ENCODE data around the gene WDR5B.

Gene WDR5B

GRCh38 chr3:122410639-122411038, 5.2 kb downstream of the WDR5B start:
- H4K8ac ChIP-seq (ENCODE audit: low read length) = no peak overlapping the region
- H3K36me3 ChIP-seq (ENCODE audit: control insufficient read depth in 1 of 2, insufficient read depth in 2 of 2, low read depth in 1 of 2, low read length in 2 of 2) = peaks cover 13 to 77% of the 10 kb centered on the region in 2 experiments
- H3K4me2 ChIP-seq (ENCODE audit: low read length, poor library complexity, severe bottlenecking) = no peak overlapping the region
- H2BK12ac ChIP-seq (ENCODE audit: low read length in 2 of 2) = no peak overlapping the region
- H2BK120ac ChIP-seq (ENCODE audit: low read depth, low read length) = no peak overlapping the region
- no peak overlapping the region for H3K9ac ChIP-seq (ENCODE audit: low read length)
- peaks cover 1% of the 10 kb centered on the region for H3K4me1 ChIP-seq (ENCODE audit: control insufficient read depth, insufficient read depth, low read depth, low read length)
- no peak overlapping the region for H3K14ac ChIP-seq (ENCODE audit: low read length in 2 of 2)
- H4K91ac ChIP-seq (ENCODE audit: low read length) = no peak overlapping the region
- H3K4ac ChIP-seq (ENCODE audit: low read depth in 1 of 2, low read length in 2 of 2) = no peak overlapping the region
- H3K18ac ChIP-seq (ENCODE audit: low read depth in 1 of 2, low read length in 2 of 2) = no peak overlapping the region
- H2BK15ac ChIP-seq (ENCODE audit: low read depth, poor library complexity, severe bottlenecking) = no peak overlapping the region
- H3K79me1 ChIP-seq (replicated peaks; ENCODE audit: low read length, poor library complexity, severe bottlenecking) = peaks cover 17% of the 10 kb centered on the region
- no peak overlapping the region for H2AK5ac ChIP-seq (ENCODE audit: low read length, severe bottlenecking)
- H3K27ac ChIP-seq (ENCODE audit: low read length, poor library complexity, severe bottlenecking) = no peak overlapping the region
- H3K27me3 ChIP-seq (ENCODE audit: control insufficient read depth in 1 of 2, insufficient read depth in 1 of 2, low read length in 2 of 2) = no peaks in the 10 kb centered on the region
- no peak overlapping the region for H2BK5ac ChIP-seq (ENCODE audit: low read depth, low read length, poor library complexity, severe bottlenecking)
- no peak for DNase-seq
- H3K9me3 ChIP-seq (ENCODE audit: control insufficient read depth, low read length) = no peaks in the 10 kb centered on the region
- no peak overlapping the region for H3K23ac ChIP-seq (ENCODE audit: low read length in 2 of 2)
- no peak overlapping the region for H3K4me3 ChIP-seq (ENCODE audit: insufficient read depth in 1 of 2, low read depth in 1 of 2, low read length in 2 of 2)
- no peak overlapping the region for H2AFZ ChIP-seq (ENCODE audit: low read depth, low read length)
- WGBS = 99% methylated on average over 5 of the region's 6 CpGs

DNA sequence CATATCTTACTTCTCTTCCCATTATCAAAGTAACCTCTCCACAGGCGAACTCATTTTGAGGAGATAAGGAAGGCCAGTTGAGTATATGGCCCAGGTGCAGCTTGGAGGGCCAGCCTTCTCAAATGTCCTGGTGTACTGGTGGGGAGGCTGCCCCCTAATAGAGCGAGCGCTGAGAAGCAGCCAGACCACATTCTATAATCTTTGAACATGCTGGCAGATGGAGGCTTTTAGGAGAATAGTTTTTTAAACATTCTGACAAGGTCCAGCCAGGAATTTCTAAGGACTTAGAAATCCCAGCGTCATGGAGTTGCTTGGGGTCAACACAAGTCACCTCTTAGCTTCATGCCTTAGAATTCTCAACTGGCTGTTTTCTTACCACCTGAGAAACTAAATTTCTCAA, 5.8 kb downstream of the WDR5B start:
- no peak overlapping the region for H3K14ac ChIP-seq (ENCODE audit: low read length in 2 of 2)
- no peak overlapping the region for H3K18ac ChIP-seq (ENCODE audit: low read depth in 1 of 2, low read length in 2 of 2)
- H2BK120ac ChIP-seq (ENCODE audit: low read depth, low read length) = no peak overlapping the region
- WGBS = 97% methylated on average over 3 of the region's 4 CpGs
- no peak overlapping the region for H3K4me3 ChIP-seq (ENCODE audit: insufficient read depth in 1 of 2, low read depth in 1 of 2, low read length in 2 of 2)
- no peak overlapping the region for H2AFZ ChIP-seq (ENCODE audit: low read depth, low read length)
- H3K27me3 ChIP-seq (ENCODE audit: control insufficient read depth in 1 of 2, insufficient read depth in 1 of 2, low read length in 2 of 2) = no peaks in the 10 kb centered on the region
- peaks cover 13 to 82% of the 10 kb centered on the region in 2 experiments for H3K36me3 ChIP-seq (ENCODE audit: control insufficient read depth in 1 of 2, insufficient read depth in 2 of 2, low read depth in 1 of 2, low read length in 2 of 2)
- H3K4ac ChIP-seq (ENCODE audit: low read depth in 1 of 2, low read length in 2 of 2) = no peak overlapping the region
- H3K4me1 ChIP-seq (ENCODE audit: control insufficient read depth, insufficient read depth, low read depth, low read length) = no peaks in the 10 kb centered on the region
- H2BK15ac ChIP-seq (ENCODE audit: low read depth, poor library complexity, severe bottlenecking) = no peak overlapping the region
- no peak overlapping the region for H2BK5ac ChIP-seq (ENCODE audit: low read depth, low read length, poor library complexity, severe bottlenecking)
- H3K23ac ChIP-seq (ENCODE audit: low read length in 2 of 2) = no peak overlapping the region
- H3K9ac ChIP-seq (ENCODE audit: low read length) = no peak overlapping the region
- H3K27ac ChIP-seq (ENCODE audit: low read length, poor library complexity, severe bottlenecking) = no peak overlapping the region
- H3K9me3 ChIP-seq (ENCODE audit: control insufficient read depth, low read length) = no peaks in the 10 kb centered on the region
- H3K79me1 ChIP-seq (replicated peaks; ENCODE audit: low read length, poor library complexity, severe bottlenecking) = peaks cover 13% of the 10 kb centered on the region
- H2BK12ac ChIP-seq (ENCODE audit: low read length in 2 of 2) = no peak overlapping the region
- no peak for DNase-seq
- no peak overlapping the region for H2AK5ac ChIP-seq (ENCODE audit: low read length, severe bottlenecking)
- H4K8ac ChIP-seq (ENCODE audit: low read length) = no peak overlapping the region
- no peak overlapping the region for H3K4me2 ChIP-seq (ENCODE audit: low read length, poor library complexity, severe bottlenecking)
- no peak overlapping the region for H4K91ac ChIP-seq (ENCODE audit: low read length)

DNA sequence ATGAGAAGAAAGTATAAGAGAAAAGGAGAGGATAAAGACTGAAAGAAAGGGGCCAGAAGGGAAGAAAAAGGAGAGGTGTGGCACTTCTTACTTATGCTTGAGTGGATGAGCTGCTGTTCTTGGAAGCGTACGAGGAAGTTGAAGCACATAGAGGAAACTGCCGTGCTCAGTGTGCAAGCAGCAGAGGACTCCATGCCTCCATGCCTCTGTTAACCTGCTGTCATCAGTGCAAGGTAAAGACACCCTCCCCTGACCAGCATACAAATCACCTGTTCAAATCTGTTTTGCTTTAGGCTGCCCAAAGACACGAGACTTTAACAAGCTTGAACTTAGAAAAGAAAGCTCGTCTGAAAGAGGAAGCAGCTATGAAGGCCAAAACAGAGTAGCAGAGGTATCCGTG, 6.4 kb downstream of the WDR5B start:
- H2AK5ac ChIP-seq (ENCODE audit: low read length, severe bottlenecking) = no peak overlapping the region
- H3K4me1 ChIP-seq (ENCODE audit: control insufficient read depth, insufficient read depth, low read depth, low read length) = no peaks in the 10 kb centered on the region
- no peak overlapping the region for H3K27ac ChIP-seq (ENCODE audit: low read length, poor library complexity, severe bottlenecking)
- no peak overlapping the region for H3K18ac ChIP-seq (ENCODE audit: low read depth in 1 of 2, low read length in 2 of 2)
- no peak overlapping the region for H2BK12ac ChIP-seq (ENCODE audit: low read length in 2 of 2)
- H2AFZ ChIP-seq (ENCODE audit: low read depth, low read length) = no peak overlapping the region
- DNase-seq = no peak
- H3K9me3 ChIP-seq (ENCODE audit: control insufficient read depth, low read length) = no peaks in the 10 kb centered on the region
- H2BK15ac ChIP-seq (ENCODE audit: low read depth, poor library complexity, severe bottlenecking) = no peak overlapping the region
- H3K27me3 ChIP-seq (ENCODE audit: control insufficient read depth in 1 of 2, insufficient read depth in 1 of 2, low read length in 2 of 2) = no peaks in the 10 kb centered on the region
- 95% methylated on average over 6 of the region's 6 CpGs for WGBS
- no peak overlapping the region for H3K4me3 ChIP-seq (ENCODE audit: insufficient read depth in 1 of 2, low read depth in 1 of 2, low read length in 2 of 2)
- no peak overlapping the region for H4K8ac ChIP-seq (ENCODE audit: low read length)
- H3K79me1 ChIP-seq (replicated peaks; ENCODE audit: low read length, poor library complexity, severe bottlenecking) = peaks cover 10% of the 10 kb centered on the region
- H3K23ac ChIP-seq (ENCODE audit: low read length in 2 of 2) = no peak overlapping the region
- H3K4me2 ChIP-seq (ENCODE audit: low read length, poor library complexity, severe bottlenecking) = no peak overlapping the region
- H3K36me3 ChIP-seq (ENCODE audit: control insufficient read depth in 1 of 2, insufficient read depth in 2 of 2, low read depth in 1 of 2, low read length in 2 of 2) = peaks cover 17 to 88% of the 10 kb centered on the region in 2 experiments
- H3K9ac ChIP-seq (ENCODE audit: low read length) = no peak overlapping the region
- no peak overlapping the region for H4K91ac ChIP-seq (ENCODE audit: low read length)
- H3K14ac ChIP-seq (ENCODE audit: low read length in 2 of 2) = no peak overlapping the region
- no peak overlapping the region for H2BK5ac ChIP-seq (ENCODE audit: low read depth, low read length, poor library complexity, severe bottlenecking)
- H3K4ac ChIP-seq (ENCODE audit: low read depth in 1 of 2, low read length in 2 of 2) = no peak overlapping the region
- H2BK120ac ChIP-seq (ENCODE audit: low read depth, low read length) = no peak overlapping the region

DNA sequence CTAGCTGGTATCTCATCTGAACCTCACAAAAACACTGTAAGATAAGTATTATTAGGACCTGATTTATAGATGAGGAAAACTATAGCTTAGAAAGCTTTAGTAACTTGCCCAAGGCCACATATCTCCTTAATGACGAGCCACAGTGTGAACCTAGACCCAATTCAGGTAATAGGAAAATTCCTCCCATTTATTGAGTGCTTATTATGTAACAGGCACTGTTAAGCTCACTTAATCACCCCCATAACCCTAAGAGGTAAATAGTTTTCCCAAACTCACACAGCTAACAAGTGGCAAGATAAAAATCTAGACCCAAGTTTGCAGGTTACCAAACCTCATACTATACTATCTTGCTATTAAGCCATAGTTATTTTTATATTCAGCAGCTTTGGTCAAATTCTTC, 7.9 kb downstream of the WDR5B start:
- Histone ChIP-seq H2AK5ac (ENCODE audit: low read length, severe bottlenecking) (no peak overlapping the region), H2BK5ac (ENCODE audit: low read depth, low read length, poor library complexity, severe bottlenecking) (no peak overlapping the region), H3K14ac (ENCODE audit: low read length in 2 of 2) (no peak overlapping the region), H3K4me3 (ENCODE audit: insufficient read depth in 1 of 2, low read depth in 1 of 2, low read length in 2 of 2) (no peak overlapping the region), H3K9me3 (ENCODE audit: control insufficient read depth, low read length) (no peaks in the 10 kb centered on the region), H3K4ac (ENCODE audit: low read depth in 1 of 2, low read length in 2 of 2) (no peak overlapping the region), H3K4me2 (ENCODE audit: low read length, poor library complexity, severe bottlenecking) (no peak overlapping the region), H3K9ac (ENCODE audit: low read length) (no peak overlapping the region), H3K27ac (ENCODE audit: low read length, poor library complexity, severe bottlenecking) (no peak overlapping the region), H2BK120ac (ENCODE audit: low read depth, low read length) (no peak overlapping the region), H4K91ac (ENCODE audit: low read length) (no peak overlapping the region), H2AFZ (ENCODE audit: low read depth, low read length) (no peak overlapping the region), H3K36me3 (ENCODE audit: control insufficient read depth in 1 of 2, insufficient read depth in 2 of 2, low read depth in 1 of 2, low read length in 2 of 2) (peaks cover 17 to 92% of the 10 kb centered on the region in 2 experiments), H3K27me3 (ENCODE audit: control insufficient read depth in 1 of 2, insufficient read depth in 1 of 2, low read length in 2 of 2) (no peaks in the 10 kb centered on the region), H4K8ac (ENCODE audit: low read length) (no peak overlapping the region), H3K18ac (ENCODE audit: low read depth in 1 of 2, low read length in 2 of 2) (no peak overlapping the region), H2BK15ac (ENCODE audit: low read depth, poor library complexity, severe bottlenecking) (no peak overlapping the region), H2BK12ac (ENCODE audit: low read length in 2 of 2) (no peak overlapping the region), H3K4me1 (ENCODE audit: control insufficient read depth, insufficient read depth, low read depth, low read length) (no peaks in the 10 kb centered on the region), H3K23ac (ENCODE audit: low read length in 2 of 2) (no peak overlapping the region), H3K79me1 (replicated peaks; ENCODE audit: low read length, poor library complexity, severe bottlenecking) (peaks cover 7% of the 10 kb centered on the region)
- DNase-seq = no peak
- WGBS = 74% methylated on average over 1 of the region's 1 CpG
